ENCODE measurements around the gene LITAFD.
A peak's percentile ranks its signal among the peaks of the same experiment; 100 is the strongest.
"Not testable (repeated sequence)": the region's sequence is repeated elsewhere in the genome, so short reads cannot be mapped to it uniquely, and the experiment has no call there.

Gene LITAFD

DNA sequence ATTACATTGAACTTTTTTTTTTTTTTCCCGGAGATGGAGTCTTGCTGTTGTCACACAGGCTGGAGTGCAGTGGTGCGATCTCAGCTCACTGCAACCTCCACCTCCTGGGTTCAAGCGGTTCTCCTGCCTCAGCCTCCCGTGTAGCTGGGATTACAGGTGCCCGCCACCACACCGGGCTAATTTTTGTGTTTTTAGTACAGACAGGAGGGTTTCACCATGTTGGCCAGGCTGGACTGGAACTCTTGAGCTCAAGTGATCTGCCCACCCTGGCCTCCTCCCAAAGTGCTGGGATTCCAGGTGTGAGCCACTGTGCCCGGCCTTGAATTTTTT is 8.3 kb upstream of the LITAFD start:
- DNase-seq: not testable (repeated sequence)

GRCh38 chr16:8874388-8874787 is 7.8 kb upstream of the LITAFD start:
- peak; percentile 57 for DNase-seq

- not testable (repeated sequence) for DNase-seq
Measured at GRCh38 chr16:8875317-8875716, 6.8 kb upstream of the LITAFD start.

DNA sequence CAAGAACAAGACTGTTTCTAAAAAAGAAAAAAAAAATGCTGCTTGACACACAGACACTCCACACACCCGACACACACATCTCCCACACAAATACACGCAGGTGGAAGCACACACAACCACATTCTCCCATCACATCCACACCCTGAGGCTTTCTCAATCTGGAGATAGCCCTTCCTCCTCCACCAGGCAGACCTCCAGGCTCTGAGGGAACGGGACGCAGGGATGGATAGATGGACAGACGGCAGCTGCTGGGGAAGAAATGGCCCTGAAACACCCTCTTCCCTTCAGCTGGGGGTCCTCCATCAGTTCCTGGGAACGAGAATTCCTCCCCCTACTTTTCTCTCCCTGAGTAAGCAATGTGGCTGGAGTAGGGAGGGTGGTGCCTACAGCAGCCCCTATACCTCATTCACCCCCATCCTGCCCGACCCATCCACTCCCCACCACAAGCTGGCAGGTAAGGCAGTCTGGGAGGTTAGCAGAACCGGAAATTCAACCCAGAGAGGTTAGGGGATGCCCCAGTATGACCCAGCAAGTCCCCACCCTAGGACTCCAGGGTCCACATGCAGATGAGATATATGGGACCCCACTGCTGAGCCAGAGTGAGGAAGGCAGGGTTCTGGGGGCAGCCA is 4.1 kb upstream of the LITAFD start:
- no peak for DNase-seq

- DNase-seq: peak; percentile 94
Measured at GRCh38 chr16:8878523-8878911, 3.6 kb upstream of the LITAFD start.

DNA sequence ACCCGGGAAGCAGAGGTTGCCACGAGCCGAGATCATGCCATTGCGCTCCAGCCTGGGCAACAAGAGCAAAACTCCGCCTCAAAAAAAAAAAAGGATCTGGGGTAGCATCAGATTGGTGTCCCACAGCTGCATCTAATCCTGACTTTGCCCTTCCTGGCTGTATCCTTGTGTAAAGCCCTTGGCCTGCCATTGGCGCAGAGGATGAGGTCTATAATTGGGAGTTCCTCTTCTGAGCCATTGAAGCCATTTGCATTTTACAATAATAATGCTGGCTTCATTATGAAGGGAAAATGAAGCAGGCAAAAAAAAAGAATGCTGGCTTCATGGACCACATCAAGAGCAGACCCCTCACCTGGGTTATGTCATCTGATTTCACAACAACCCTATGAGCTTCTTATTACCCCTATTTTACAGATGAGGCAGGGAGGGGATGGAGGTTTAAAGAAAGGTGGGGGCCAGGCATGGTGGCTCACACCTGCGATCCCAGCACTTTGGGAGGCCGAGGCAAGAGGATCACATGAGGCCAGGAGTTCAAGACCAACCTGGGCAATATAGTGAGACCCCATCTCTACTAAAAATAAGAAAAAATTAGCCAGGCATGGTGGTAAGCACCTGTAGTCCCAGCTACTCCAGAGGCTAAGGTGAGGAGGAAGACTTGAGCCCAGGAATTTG is 1.2 kb upstream of the LITAFD start:
- no peak for DNase-seq

DNA sequence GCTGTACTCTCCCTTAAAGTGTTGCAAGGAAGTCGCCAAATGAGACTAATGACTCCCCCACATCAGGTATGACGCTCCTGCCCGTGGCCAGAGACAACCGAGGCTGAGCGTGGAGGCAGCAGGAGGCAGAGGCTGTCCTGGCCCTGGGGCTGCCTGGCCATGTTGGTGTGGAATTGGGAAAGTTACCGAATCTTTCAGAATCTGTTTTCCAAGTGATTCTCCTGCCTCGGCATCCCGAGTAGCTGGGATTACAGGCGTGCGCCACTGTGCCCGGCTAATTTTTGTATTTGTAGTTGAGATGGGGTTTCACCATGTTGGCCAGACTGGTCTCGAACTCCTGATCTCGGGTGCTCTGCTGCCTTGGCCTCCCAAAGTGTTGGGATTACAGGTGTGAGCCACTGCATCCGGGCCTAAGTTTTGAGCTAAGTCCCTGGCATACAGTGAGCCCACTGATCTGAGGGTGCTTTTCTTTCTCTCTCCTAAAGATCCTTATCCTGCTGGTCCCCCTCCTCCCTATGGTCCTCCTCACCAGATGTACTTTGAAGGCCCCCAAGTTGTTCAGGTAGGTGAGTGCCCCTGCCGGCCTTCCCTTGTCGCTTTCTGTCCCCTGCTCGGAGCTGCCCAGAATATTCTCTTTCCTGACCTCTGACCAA is 700 bp downstream of the LITAFD start:
- no peak for DNase-seq

DNA sequence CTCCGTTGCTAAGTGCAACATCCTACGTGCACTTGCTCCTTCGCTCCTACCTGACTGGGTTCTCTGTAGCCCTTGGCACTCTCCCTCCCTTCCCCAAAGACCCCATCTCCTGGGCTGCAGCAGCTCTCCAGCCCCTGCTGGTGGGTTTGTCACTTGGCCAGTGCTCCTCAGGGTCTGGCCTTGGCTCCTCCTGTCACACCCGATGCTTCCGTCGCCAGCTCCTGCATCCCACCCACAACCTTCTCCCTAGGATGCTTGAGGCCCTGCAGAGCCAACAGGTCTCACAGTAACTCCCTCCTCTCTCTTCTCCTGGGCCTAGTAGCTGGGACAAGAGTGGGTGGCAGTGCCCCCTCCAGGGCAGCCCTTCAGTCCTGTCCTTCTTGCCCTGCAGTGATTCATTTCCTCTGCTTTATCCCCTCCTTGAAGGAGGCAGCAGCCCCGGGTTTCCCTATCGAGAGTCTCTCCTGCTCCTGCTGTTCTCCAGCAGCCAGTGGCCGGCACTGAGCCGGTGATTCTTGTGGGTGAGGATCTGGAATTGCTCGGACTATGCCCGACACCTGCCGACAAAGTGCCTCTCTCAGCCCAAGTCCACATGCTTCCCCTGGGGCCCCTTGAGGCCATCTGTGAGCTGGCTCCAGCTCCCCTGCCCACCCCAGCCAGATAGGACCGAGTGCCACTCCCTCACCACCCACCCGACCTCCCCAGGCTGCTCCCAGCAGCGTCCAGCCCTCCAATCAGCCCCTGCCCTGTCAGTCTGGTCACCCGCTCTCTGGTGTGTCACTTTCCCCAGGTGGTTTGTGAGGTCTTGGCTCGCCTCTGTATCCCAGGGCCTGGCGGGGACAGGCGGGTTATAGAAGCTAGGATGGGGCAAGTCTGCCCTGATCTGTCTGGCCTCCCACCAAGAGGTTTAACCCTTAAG is 3.8 kb downstream of the LITAFD start:
- no peak for DNase-seq

GRCh38 chr16:8886593-8887430 is 4.7 kb downstream of the LITAFD start:
- no peak for DNase-seq

GRCh38 chr16:8887431-8887765 is 5.2 kb downstream of the LITAFD start:
- DNase-seq: no peak

DNA sequence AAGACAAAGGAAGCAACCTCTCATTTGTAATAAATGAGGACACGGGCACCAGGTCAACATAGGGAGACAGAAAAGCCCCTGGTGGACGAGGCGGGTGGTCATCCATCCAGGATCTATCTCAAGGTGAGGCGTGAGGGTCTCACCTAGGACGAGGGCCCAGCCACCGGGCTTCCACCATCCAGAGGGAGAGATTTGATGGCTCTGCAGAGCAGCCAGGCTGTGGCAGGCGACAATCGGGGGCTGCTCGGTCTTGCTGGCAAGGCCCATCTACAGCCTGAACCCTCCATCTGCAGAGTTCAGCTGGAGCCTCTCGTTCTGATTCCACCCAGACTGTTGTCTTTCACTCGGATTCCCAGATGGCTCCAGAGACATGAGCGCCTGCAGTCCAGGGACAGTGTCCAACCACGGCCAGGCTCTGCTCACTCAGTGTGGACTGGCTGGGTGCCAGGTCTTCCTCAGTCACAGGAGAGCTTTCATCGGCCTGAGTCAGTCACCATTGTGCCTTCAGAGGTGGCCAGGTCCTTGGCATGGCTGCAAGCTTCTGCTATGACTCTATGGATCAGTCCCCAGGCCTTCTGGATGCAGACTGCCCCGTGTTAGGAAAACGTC is 5.9 kb downstream of the LITAFD start:
- peak; percentile 47 for DNase-seq

GRCh38 chr16:8888951-8889892 is 7.1 kb downstream of the LITAFD start:
- DNase-seq: no peak

DNA sequence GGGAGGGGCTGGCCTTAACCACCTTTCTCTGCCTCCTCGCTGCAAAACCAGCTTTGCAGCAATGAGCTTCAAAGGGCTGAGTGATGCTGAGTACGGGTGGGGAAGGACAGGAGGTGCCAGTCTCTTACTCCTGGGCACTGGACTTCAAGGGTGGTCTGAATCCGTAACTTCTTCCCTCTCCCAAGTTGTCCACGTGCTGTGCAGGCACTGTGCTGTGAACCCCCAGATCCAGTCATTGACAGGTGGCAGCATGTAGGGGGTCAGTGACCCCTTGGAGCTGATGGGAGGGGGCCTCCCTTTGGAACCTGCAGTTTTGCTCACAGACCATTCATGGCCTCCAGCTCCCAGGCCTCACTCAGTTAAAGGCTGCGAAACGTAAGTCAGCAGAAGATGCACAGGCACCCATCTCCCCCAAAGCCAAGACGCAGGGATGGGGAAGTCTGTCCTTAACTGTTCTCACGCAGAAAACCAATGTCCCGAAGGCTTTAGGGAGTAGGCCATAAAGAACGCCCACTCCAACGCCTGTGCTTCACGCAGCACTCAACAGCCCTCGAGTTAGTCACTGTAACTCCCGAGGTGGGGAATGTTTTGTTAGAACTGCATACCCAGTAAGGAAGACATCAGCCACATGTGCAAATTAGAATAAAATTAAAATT is 7.9 kb downstream of the LITAFD start:
- DNase-seq: no peak

- no peak for DNase-seq
Measured at GRCh38 chr16:8890549-8890921, 8.4 kb downstream of the LITAFD start.

GRCh38 chr16:8892101-8892575 is 10.0 kb downstream of the LITAFD start:
- DNase-seq: no peak

- DNase-seq: no peak
Measured at GRCh38 chr16:8893426-8893825, 11.3 kb downstream of the LITAFD start.

DNA sequence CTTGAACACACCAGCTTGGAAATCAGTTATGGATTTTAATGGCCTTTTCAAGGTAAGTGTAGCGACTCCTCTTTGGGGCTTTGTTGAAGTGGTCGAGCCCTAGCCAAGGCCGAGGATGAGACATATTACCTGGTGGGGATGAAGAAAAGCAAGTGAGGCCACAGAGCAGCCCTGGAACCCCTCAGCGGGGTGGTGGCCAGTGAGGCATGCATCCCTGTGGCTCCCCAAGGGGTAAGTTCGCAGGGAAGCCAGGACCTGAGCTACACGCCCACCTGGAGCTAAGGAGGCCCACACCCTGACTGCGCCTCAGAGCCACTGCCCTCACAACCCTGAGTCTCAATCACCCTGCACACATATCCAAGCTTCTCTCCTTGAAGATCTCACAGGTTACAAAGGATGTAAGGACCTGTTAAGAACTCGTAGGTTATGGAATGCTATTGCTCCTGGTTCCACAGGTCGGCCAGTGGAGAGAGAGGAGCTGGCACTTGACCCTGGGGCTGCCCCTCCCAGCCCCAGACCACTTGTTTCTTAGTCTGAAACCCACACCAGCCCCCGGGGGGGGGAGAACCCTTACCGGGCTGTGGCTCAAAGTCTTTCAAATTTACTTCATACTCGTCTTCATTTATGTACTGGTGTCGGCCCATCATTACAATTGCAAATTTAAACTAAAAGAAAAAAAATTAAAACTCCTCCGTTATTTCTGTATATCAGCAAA is 12.0 kb downstream of the LITAFD start:
- no peak for DNase-seq

GRCh38 chr16:8894736-8895334 is 12.7 kb downstream of the LITAFD start:
- no peak for DNase-seq

GRCh38 chr16:8898660-8899318 is 16.6 kb downstream of the LITAFD start:
- DNase-seq: no peak
